ENCODE results near the gene VPS54.

Gene VPS54

DNA sequence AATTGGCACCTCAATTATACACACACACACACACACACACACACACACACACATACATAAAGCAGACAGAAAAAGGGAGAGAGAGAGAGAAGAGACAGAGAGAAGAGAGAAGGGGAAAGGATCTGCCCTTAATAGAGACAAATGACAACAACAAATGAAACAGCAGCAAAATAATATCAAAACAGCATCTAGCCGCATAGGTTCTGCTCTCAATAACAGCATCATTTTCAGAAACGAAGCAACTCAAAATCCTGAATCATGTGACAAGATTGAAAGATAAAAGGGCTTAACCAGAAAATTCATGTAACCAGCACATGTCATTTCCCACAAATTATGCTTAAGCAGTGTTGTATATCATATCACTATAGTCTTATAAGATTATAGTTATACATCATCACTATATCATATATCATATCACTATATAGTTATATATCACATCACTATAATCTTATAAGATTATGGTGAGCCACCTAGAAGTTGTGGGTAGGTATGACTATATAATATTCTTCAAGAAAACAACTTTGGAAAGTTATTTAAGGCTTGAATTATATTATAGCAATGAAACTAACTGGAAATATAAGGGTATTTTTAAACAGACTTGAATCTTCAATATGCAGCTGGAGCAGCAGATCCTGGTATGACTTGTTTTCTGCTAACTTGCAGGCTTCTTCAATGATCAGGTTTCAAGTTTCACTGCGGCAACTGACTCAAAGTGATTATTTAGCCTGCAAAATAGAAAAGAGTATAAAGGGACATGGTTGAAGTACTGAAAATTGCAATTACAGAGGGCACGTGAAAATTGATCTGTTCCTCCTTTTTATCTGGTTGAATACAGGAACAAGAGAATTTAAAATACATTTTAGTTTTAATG, 16.1 kb upstream of the VPS54 start:
- TF ChIP-seq CTCF (IDR thresholded peaks at IDR 0.05), result no peak

- TF ChIP-seq CTCF (IDR thresholded peaks at IDR 0.05), result no peak
These were observed 10.0 kb upstream of the VPS54 start for GRCh38 chr2:64029116-64029665.

- no peak for TF ChIP-seq CTCF (IDR thresholded peaks at IDR 0.05)
These were observed 6.5 kb upstream of the VPS54 start for GRCh38 chr2:64025741-64026140.

GRCh38 chr2:64024259-64024949, 5.2 kb upstream of the VPS54 start:
- TF ChIP-seq CTCF (IDR thresholded peaks at IDR 0.05), result no peak

- no peak for TF ChIP-seq CTCF (IDR thresholded peaks at IDR 0.05)
These were observed 4.4 kb upstream of the VPS54 start for GRCh38 chr2:64023485-64024258.

DNA sequence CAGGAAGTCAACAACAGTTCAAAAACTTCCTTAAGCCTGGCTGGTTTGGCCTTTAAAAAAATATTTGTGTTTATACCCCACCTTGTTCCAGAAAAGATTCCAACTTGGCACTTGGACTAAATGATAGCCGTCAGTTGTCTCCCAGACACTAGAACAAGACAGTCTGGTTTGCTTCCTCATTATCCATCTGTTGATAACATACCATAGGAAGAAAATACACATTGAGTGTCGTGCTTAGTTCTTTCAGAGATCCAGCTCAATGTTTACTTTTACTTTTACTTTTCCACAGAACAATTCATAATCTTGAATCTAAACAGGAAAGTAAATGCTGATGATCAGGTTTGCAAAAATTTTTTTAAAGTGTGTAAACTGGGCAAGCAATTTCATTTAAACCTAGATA, 2.4 kb upstream of the VPS54 start:
- no peak for TF ChIP-seq CTCF (IDR thresholded peaks at IDR 0.05)

DNA sequence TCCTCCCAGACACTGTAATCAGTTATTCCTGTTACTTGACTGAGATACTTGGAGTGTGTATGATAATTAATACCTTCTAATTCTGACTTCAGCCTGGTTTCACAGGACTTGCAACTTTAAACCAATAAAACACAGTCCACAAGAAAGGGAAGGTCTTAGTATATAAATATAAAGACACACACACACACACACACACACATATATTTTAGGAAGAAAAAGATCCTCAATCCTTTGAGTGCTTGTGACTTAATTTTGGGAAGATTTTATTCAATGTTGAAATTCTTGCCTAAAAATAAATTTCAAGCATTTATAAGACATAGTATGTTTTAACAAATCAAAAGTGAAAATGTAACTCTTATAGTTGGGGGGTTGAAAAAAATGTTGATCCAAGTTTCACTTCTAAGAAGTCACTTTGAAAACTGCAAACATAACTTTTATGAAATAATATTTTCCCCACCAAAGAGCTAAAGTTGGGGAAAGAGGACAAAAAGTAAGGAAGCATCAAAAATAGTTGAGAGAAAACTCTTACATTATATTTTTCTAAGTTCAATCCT, 824 bp upstream of the VPS54 start:
- no peak for TF ChIP-seq CTCF (IDR thresholded peaks at IDR 0.05)

Data from LNCAP (cell line).